ENCODE data around the gene PSEN2. TPM values are rescaled to one million over a fixed set of nuclear protein-coding genes. Genes with fewer than 3 reads are reported as not detected.
"Not testable (repeated sequence)": the region's sequence is repeated elsewhere in the genome, so short reads cannot be mapped to it uniquely, and the experiment has no call there.

Gene PSEN2
- total and polyA plus RNA-seq, 2 of the 8 experiments (the other 6 are each of a cell fraction or from before 2014, with no cell fraction given): 22.9 to 29.0 TPM

GRCh38 chr1:226854548-226854947 is 15.9 kb upstream of the PSEN2 start:
- not testable (repeated sequence) for H3K9ac ChIP-seq (replicated peaks in 1 of 4; ENCODE audit: extremely low read depth in 1 of 4, low read depth in 3 of 4, low read length in 3 of 4); H4K91ac ChIP-seq (replicated peaks; ENCODE audit: insufficient read length, low read length); H3K4me1 ChIP-seq (replicated peaks in 1 of 4; ENCODE audit: control insufficient read depth in 3 of 4, insufficient read depth in 4 of 4, low read length in 3 of 4); H3K79me1 ChIP-seq (ENCODE audit: low read depth, low read length); H3K23me2 ChIP-seq (ENCODE audit: low read depth, low read length); H4K20me1 ChIP-seq (replicated peaks in 1 of 2; ENCODE audit: control insufficient read depth in 1 of 2, insufficient read depth in 2 of 2, low read length in 2 of 2); H3K23ac ChIP-seq (ENCODE audit: insufficient read length); H3K18ac ChIP-seq (ENCODE audit: extremely low read depth, low read length); H3K4me2 ChIP-seq (ENCODE audit: insufficient read depth in 1 of 2, low read depth in 2 of 2, low read length in 2 of 2); H3K27me3 ChIP-seq (replicated peaks in 1 of 4; ENCODE audit: control insufficient read depth in 3 of 4, extremely low read depth in 1 of 4, insufficient read depth in 3 of 4, low read length in 3 of 4); FAIRE-seq; H2AK5ac ChIP-seq (ENCODE audit: low read depth, low read length); H3K36me3 ChIP-seq (ENCODE audit: control insufficient read depth in 2 of 4, insufficient read depth in 4 of 4, low read length in 3 of 4); H3K4ac ChIP-seq (replicated peaks; ENCODE audit: insufficient read length, low read depth, low read length); H3K79me2 ChIP-seq (ENCODE audit: control insufficient read depth in 1 of 2, insufficient read depth in 2 of 2, low read length in 2 of 2); H2BK120ac ChIP-seq (replicated peaks; ENCODE audit: low read depth, low read length); H3K56ac ChIP-seq (replicated peaks; ENCODE audit: insufficient read length, low read depth, low read length); H3K14ac ChIP-seq (ENCODE audit: insufficient read length); H4K8ac ChIP-seq (ENCODE audit: extremely low read depth, insufficient read depth, low read length); H2BK12ac ChIP-seq (ENCODE audit: low read depth, low read length); H3K27ac ChIP-seq (ENCODE audit: low read depth, low read length); H2BK15ac ChIP-seq (ENCODE audit: low read length); H2AFZ ChIP-seq (ENCODE audit: low read length); H3K9me3 ChIP-seq (ENCODE audit: insufficient read depth in 2 of 2, low read depth in 1 of 2, low read length in 1 of 2); DNase-seq (ENCODE audit: low read depth in 1 of 2, low spot score in 2 of 2); H2BK5ac ChIP-seq (ENCODE audit: low read depth, low read length); H4K5ac ChIP-seq (ENCODE audit: insufficient read length, low read depth, low read length); H2BK20ac ChIP-seq (ENCODE audit: low read length); H3K4me3 ChIP-seq (ENCODE audit: extremely low read depth in 1 of 4, insufficient read depth in 2 of 4, low read depth in 3 of 4, low read length in 4 of 4)
- ChIA-PET CTCF (ENCODE audit: partially characterized antibody) (interaction anchor here (1.6 kb wide), 1 partner anchor 9 kb away, joined by 5 read pairs; no protein-coding TSS in a partner anchor), POLR2A (ENCODE audit: partially characterized antibody) (interaction anchor here (1.0 kb wide), 1 partner anchor 84 kb away, joined by 3 read pairs; no protein-coding TSS in a partner anchor)
- 94% methylated on average over 1 of the region's 1 CpG; no CpG with 5 or more reads in 1 of the 2 experiments for WGBS, 2 experiments (ENCODE audit: extremely low coverage in 1 of 2, insufficient coverage in 1 of 2, insufficient read length in 1 of 2, insufficient replicate concordance in 2 of 2, low coverage in 1 of 2, low lambda C conversion rate in 2 of 2, missing lambda C conversion rate in 1 of 2)
